IPS-15b (cell line): ENCODE measurements around the gene FHOD3.

Source experiments
- H3K27me3 ChIP-seq: one replicate; pipeline ENCODE4 v1.6.1; 2013; ENCODE audit warnings: low read length; ENCODE audit not compliant: control insufficient read depth, insufficient read depth
- H3K36me3 ChIP-seq: one replicate; pipeline ENCODE4 v1.6.1; 2013; ENCODE audit warnings: low read length; ENCODE audit not compliant: control insufficient read depth, insufficient read depth
- H3K4me1 ChIP-seq: one replicate; pipeline ENCODE4 v1.6.1; 2013; ENCODE audit warnings: mild to moderate bottlenecking, low read length; ENCODE audit not compliant: control insufficient read depth, insufficient read depth
- H3K4me3 ChIP-seq: one replicate; pipeline ENCODE4 v1.5.1; 2013; ENCODE audit warnings: low read depth, low read length
- H3K9ac ChIP-seq: one replicate; pipeline ENCODE4 v1.6.1; 2013; ENCODE audit warnings: low read depth, mild to moderate bottlenecking, low read length
- H3K9me3 ChIP-seq: one replicate; pipeline ENCODE4 v1.6.1; 2013; ENCODE audit warnings: mild to moderate bottlenecking, low read length; ENCODE audit not compliant: control insufficient read depth, insufficient read depth

The FHOD3 gene

DNA sequence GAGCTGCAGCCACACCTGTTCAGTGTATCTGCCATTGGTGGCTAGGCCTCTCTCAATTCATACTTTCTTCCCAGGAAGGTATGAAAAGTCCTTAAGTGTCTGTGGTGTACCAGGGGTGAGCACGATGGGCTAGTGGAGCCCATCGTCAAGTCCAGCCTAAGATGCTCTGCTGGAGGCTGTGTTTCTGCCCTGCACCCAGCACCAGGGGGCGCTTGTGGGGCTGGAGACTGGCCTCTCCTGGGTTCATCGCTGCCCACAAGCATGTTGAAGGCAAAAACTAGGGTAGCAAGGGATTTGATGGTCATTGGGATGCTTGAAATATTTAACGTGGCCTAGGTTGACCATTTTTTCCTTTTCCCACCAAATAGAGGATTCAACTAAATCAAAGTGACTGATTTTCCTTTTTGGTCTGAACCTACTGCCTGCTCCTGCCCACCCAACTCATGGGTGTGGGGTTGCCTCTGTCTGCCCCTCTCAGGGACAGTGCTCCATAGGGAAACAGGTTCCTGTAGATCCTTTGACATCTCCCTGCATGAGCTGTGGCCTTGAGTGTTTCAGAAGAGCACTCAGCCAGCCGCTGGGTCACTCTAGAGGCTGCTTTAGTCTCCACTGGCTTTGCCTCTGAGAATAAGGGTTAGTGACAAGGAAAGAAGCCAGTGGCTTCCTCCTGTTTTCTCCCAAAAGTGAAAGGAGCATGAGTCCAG lies 472.2 kb downstream of the FHOD3 start:
- H3K4me1 ChIP-seq, result no peaks in the 10 kb centered on the region
- no peaks in the 10 kb centered on the region for H3K9me3 ChIP-seq
- no peaks in the 10 kb centered on the region for H3K27me3 ChIP-seq
- no peak overlapping the region for H3K9ac ChIP-seq
- H3K36me3 ChIP-seq, result no peaks in the 10 kb centered on the region
- no peak overlapping the region for H3K4me3 ChIP-seq

DNA sequence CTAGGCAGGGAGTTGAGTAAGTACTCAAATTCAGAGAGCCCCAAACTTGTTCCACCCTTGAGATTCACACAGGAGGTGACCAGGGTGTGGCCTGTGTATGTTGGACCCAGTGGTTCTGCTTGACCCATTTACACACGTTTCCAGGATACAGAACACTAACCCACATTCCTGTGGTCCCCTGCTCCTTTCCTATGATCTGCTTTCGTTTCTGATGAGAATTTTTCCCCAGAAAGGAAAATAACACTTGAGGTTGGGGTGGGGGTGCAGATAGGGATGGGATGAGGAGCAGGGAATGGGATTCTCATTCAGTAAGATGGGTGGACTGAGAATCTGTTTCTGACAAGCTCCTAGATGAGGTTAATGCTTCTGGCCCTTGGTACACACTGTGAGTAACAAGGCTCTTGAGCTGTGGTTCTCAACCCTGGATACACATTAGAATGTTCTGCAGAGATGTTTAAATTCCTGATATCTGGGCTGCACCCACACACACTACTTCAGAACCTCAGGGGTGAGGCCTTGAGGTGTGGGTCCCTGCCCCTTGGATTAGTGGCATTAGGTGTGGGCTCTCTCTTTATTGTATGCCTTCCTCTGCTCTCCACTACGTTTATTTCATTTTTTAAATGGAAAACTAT lies 472.9 kb downstream of the FHOD3 start:
- H3K36me3 ChIP-seq, result no peaks in the 10 kb centered on the region
- no peaks in the 10 kb centered on the region for H3K4me1 ChIP-seq
- H3K4me3 ChIP-seq, result no peak overlapping the region
- H3K9ac ChIP-seq, result no peak overlapping the region
- H3K9me3 ChIP-seq, result no peaks in the 10 kb centered on the region
- no peaks in the 10 kb centered on the region for H3K27me3 ChIP-seq

DNA sequence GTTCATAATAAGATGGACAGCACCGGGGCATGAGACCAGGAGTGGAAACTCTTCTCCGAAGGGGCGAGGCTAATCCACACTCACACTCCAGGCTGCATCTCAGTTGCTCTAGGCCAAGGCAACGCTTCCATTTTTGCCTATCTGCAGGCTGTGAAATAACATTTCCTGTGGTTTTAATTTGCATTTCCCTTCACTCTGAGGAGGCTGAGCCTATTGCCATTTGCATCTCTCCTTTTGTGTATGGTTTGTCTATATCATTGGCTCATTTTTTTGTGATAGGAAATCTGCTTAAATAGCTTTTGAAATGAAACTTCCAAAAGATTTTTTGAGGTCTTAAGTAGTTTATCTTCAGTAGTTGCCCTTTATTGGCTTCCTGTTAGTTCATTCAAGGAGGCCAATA lies 473.7 kb downstream of the FHOD3 start:
- no peaks in the 10 kb centered on the region for H3K27me3 ChIP-seq
- no peaks in the 10 kb centered on the region for H3K4me1 ChIP-seq
- H3K36me3 ChIP-seq, result no peaks in the 10 kb centered on the region
- no peaks in the 10 kb centered on the region for H3K9me3 ChIP-seq
- no peak overlapping the region for H3K4me3 ChIP-seq
- no peak overlapping the region for H3K9ac ChIP-seq

DNA sequence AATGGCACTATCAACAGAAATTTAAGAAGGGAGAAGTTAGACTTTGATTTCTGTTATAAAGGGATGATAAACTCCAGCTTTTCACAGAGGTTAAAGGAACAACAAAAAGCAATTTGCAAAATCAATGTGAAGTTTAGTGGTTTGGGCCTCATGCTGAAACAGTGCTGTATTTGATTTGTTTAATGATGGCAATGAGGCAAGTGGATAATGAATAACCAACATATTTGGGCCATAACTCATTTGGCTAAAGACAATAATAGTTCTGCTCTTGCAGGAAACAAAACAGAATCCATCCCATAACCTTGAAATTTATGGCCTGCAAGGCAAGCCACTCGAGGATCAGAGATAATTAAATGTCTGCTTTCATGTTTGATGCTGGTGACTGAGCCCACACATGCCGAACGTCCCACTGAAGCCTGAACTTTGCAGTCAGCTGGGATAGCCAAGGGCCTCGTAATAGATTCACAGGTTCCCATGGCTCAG lies 474.8 kb downstream of the FHOD3 start:
- Histone ChIP-seq H3K36me3 (no peaks in the 10 kb centered on the region), H3K27me3 (no peaks in the 10 kb centered on the region), H3K4me3 (no peak overlapping the region), H3K9me3 (no peaks in the 10 kb centered on the region), H3K4me1 (no peaks in the 10 kb centered on the region), H3K9ac (no peak overlapping the region)

DNA sequence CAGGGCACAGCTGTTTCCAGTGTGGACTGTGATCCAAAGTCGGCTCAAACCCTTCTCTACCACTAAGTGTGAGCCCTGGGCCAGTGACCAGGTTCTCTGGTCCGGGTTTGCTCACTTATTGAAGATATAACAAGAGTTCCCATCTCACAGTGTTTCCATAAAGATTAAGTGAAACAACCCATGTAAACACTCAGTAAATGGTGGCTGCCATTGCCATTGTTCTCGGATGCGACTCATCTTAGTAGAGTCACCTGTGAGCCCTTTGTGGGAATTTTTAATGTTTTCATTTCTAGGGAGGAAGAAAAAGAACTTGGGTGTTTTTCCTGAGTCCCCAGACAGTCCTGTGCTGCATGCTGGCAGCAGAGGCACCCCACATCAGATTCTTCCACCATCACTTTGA lies 477.9 kb downstream of the FHOD3 start:
- Histone ChIP-seq H3K27me3 (no peaks in the 10 kb centered on the region), H3K4me3 (no peak overlapping the region), H3K9me3 (no peaks in the 10 kb centered on the region), H3K4me1 (no peaks in the 10 kb centered on the region), H3K9ac (no peak overlapping the region), H3K36me3 (no peaks in the 10 kb centered on the region)

DNA sequence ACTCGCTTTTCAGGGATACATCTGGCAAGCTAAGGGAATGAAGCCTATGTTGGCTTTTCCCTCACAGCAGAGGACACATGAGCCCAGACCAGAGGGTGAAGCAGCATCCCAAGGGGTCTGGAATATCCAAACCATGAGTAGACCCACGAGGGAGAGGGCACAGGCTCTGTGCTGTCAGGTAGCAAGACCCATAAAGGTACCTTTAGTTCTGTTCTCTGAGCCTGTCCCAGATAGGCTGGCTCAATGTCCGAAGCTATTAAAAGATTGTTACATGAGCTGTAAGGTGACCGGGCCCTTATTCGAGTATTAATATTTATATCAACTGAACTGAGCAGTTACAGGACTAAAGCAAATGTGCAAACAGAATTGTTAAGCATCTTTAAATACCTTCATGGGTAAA lies 479.1 kb downstream of the FHOD3 start:
- H3K27me3 ChIP-seq, result no peaks in the 10 kb centered on the region
- no peaks in the 10 kb centered on the region for H3K4me1 ChIP-seq
- no peak overlapping the region for H3K9ac ChIP-seq
- no peaks in the 10 kb centered on the region for H3K36me3 ChIP-seq
- H3K4me3 ChIP-seq, result no peak overlapping the region
- H3K9me3 ChIP-seq, result no peaks in the 10 kb centered on the region

DNA sequence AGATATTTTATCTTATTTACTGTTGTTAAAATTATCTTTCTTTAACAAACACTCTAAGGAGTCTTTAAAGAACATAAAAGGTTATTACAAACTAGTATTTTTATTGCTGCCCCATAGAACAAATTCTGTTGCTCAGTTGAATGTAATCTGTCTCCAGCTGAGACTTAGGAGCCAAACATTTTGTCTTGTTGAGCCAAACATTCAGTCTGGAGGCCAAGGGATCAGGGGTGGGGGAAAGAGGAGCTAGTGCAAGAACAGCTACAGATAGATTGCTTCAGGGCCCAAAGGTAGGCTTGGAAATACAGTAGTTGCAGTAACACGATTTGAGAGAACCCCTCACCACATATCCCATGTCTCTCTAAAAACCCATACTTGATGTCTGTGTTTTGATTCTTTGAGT lies 480.1 kb downstream of the FHOD3 start:
- Histone ChIP-seq H3K4me3 (no peak overlapping the region), H3K4me1 (no peaks in the 10 kb centered on the region), H3K27me3 (no peaks in the 10 kb centered on the region), H3K36me3 (no peaks in the 10 kb centered on the region), H3K9me3 (no peaks in the 10 kb centered on the region), H3K9ac (no peak overlapping the region)

DNA sequence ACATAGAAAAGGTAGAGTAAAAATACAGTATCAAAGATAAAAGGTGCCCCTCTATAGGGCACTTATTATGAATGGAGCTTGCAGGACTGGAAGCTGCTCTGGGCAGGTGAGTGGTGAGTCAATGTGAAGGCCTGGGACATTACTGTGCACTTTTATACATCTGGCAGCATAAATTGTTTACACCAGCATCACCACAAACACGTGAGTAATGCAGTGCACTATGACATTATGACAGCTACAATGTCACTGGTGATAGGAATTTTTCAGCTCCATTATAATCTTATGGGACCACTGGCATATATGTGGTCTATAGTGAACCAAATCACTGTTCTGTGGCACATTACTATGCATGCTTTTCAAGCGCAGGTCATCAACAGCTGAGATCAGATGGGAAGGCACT lies 483.2 kb downstream of the FHOD3 start:
- Histone ChIP-seq H3K36me3 (no peaks in the 10 kb centered on the region), H3K4me1 (no peaks in the 10 kb centered on the region), H3K27me3 (no peaks in the 10 kb centered on the region), H3K9ac (no peak overlapping the region), H3K9me3 (no peaks in the 10 kb centered on the region), H3K4me3 (no peak overlapping the region)

DNA sequence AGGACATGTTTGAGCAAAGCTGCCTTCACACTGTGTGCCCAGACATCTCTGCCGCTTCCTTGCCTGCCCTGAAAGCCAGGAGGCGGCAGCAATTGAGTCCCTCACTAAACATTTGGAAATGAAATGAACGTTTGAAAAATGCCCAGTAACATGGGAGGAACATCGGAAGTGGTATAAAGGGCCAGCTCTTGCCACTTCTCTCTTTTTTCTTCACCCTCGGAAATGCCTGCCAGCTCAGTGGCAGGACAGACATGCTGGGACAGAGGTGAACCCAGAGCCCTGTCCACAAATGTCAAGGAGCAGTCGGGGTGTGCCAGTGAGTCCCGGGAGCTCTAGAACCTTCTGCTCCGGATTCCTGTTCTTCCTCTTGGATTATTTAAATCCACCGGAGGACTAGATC lies 485.2 kb downstream of the FHOD3 start:
- no peaks in the 10 kb centered on the region for H3K36me3 ChIP-seq
- H3K9ac ChIP-seq, result no peak overlapping the region
- H3K9me3 ChIP-seq, result no peaks in the 10 kb centered on the region
- H3K4me3 ChIP-seq, result no peak overlapping the region
- H3K4me1 ChIP-seq, result no peaks in the 10 kb centered on the region
- H3K27me3 ChIP-seq, result no peaks in the 10 kb centered on the region

DNA sequence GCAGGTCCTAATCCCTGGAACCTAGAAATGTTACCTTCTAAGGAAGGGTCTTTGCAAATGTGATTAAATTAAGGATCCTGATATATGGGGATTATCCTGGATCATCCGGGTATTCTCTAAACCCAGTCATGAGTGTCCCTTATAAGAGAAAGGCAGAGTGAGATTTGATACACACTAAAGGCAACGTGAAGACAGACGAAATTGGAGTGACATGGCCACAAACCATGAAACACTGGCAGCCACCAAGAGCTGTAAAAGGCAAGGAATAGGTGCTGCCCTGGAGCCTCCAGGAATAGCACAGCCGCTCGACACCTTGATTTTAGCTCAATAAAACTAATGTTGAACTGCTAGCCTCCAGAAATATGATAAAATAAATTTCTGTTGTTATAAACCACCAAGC lies 486.3 kb downstream of the FHOD3 start:
- no peak overlapping the region for H3K4me3 ChIP-seq
- H3K9ac ChIP-seq, result no peak overlapping the region
- no peaks in the 10 kb centered on the region for H3K36me3 ChIP-seq
- no peaks in the 10 kb centered on the region for H3K4me1 ChIP-seq
- no peaks in the 10 kb centered on the region for H3K27me3 ChIP-seq
- H3K9me3 ChIP-seq, result no peaks in the 10 kb centered on the region

DNA sequence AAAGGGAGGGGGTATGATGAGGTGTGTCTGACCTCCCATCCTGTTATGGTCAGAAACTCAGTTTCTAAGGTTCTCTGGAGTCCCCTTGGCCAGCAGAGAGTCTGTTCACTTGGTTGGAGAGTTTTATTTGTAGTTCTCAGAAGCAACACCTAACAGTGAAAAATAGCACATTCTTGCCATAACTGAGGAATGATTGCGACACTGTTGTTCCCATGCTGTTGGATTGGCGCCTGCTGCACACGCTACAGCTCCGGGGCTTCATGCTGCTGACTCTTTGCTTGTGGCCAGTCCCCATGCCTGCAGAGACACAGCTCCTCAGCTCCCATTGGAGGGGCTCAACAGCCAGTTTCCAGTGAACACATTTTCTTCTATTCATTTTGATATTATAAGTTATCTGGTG lies 489.2 kb downstream of the FHOD3 start:
- Histone ChIP-seq H3K9me3 (no peaks in the 10 kb centered on the region), H3K4me1 (no peaks in the 10 kb centered on the region), H3K4me3 (no peak overlapping the region), H3K27me3 (no peaks in the 10 kb centered on the region), H3K9ac (no peak overlapping the region), H3K36me3 (no peaks in the 10 kb centered on the region)

DNA sequence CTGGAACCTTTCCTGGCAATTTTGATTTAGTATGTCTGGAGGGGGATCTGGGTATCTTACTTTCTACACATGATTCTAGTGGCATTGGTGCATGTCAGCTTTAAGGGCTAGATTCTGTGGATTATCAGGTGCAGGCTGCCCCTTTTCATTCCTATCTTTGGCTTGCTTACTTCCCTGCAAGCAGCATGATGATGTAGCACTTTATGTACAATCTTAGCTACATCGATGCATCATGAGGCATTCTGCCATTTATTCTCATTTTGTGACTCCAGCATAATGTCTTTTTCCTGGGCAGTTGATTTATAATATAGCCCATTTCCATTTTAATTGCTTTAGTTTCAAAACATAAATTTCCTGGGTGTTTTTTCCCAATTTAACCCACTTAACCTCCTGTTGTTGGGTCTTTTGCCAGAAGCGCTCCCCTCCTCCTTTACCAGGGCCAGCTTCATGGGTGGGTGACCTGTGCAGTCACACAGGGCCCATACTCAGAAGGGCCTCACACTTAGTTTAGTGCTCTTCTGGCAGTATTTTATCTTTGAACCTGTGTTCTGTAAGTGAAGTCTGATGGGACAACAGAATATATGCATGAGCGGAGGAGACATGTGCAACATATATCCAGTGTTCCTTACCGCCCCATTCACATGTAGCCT lies 495.2 kb downstream of the FHOD3 start:
- Histone ChIP-seq H3K27me3 (no peaks in the 10 kb centered on the region), H3K4me1 (no peaks in the 10 kb centered on the region), H3K9me3 (no peaks in the 10 kb centered on the region), H3K36me3 (no peaks in the 10 kb centered on the region), H3K4me3 (no peak overlapping the region), H3K9ac (no peak overlapping the region)
